Skeletal muscle tissue (tissue), 4 donors: ENCODE results near the gene RTN4RL1. TPM values are rescaled to one million over a fixed set of nuclear protein-coding genes. Genes with fewer than 3 reads are reported as not detected.

Experiments
- H3K27ac ChIP-seq: one replicate; pipeline ENCODE4 v1.7.0; 2013; ENCODE audit warnings: mild to moderate bottlenecking, low read depth, low read length, inconsistent platforms
- H3K27me3 ChIP-seq, 3 donors: one replicate each; pipeline ENCODE4 v1.7.0; 2013; ENCODE audit warnings: low read length in 3 of 3; ENCODE audit not compliant: control insufficient read depth in 3 of 3, insufficient read depth in 3 of 3
- H3K36me3 ChIP-seq, 3 donors: one replicate each; pipeline ENCODE4 v1.7.0; 2013; ENCODE audit warnings: low read length in 3 of 3; ENCODE audit not compliant: control insufficient read depth in 3 of 3, insufficient read depth in 3 of 3
- H3K4me1 ChIP-seq, 3 donors: one replicate each; pipeline ENCODE4 v1.7.0; 2013; ENCODE audit warnings: low read length in 3 of 3, mild to moderate bottlenecking in 3 of 3; ENCODE audit not compliant: control insufficient read depth in 3 of 3, insufficient read depth in 3 of 3
- H3K4me3 ChIP-seq, 3 donors: one replicate each; pipeline ENCODE4 v1.7.0; 2013; ENCODE audit warnings: low read length in 3 of 3
- H3K9ac ChIP-seq, 3 donors: one replicate each; pipeline ENCODE4 v1.7.0; 2013; ENCODE audit warnings: low read length in 3 of 3, mild to moderate bottlenecking in 3 of 3, moderate library complexity in 2 of 3, low read depth in 1 of 3
- H3K9me3 ChIP-seq, 3 donors: one replicate each; pipeline ENCODE4 v1.7.0; 2013; ENCODE audit warnings: low read length in 3 of 3; ENCODE audit not compliant: control insufficient read depth in 3 of 3
- total RNA-seq: library from RNA; depleted of rRNA; stranded (reverse); fragments of >200 nt; gene quantifications from one replicate; pipeline ENCODE4 v1.2.3, GENCODE V29; 2014
- donor health status: Osteomylitis.

The RTN4RL1 gene
- total RNA-seq, 1 donor from 2014 or later, result 1.0 TPM

DNA sequence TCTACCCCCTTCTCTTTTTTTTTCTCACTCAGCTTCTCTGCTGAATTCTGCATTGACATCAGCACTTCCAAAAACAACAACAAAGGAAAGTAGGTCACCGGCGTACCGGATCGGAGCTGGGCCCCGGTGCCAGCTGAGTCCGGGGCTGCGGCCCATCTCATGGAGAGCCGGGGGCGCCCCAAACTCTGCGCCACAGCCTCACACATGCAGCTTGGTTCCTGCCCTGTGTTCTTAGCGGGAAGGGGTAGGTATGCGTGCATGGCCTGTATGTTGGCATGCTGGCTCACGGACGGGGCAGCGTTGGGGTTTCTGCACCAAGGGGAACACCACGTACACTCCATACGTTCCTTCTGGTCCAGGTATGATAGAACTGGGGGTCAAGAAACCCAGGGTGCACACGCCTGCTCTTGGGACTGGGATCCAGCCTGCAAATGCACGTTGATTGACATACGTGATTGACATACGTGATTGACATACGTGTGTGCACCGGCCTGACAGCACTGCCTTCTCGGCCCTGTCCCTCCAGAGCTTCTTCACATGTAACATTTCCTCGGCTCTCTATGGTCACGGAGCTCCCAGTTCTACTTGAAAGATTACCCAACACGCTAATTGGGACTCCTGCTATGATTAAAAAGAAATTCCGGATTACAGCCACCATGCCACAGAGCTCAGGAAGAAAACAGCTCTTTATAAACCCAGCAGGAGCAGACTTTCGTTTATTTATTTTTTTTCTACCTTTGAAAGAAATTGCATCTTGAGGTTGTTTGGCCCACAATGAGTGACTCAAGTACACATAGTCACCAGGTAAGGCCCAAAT, 106.6 kb downstream of the RTN4RL1 start:
- H3K9me3 ChIP-seq, result no peaks in the 10 kb centered on the region
- H3K4me1 ChIP-seq, result peaks cover 0 to 6% (median 4%) of the 10 kb centered on the region in 3 donors
- H3K4me3 ChIP-seq, result no peak overlapping the region
- no peaks in the 10 kb centered on the region for H3K36me3 ChIP-seq
- H3K27me3 ChIP-seq, result peaks cover 4 to 13% (median 4%) of the 10 kb centered on the region in 3 donors
- H3K27ac ChIP-seq, result no peak overlapping the region
- no peak overlapping the region for H3K9ac ChIP-seq

DNA sequence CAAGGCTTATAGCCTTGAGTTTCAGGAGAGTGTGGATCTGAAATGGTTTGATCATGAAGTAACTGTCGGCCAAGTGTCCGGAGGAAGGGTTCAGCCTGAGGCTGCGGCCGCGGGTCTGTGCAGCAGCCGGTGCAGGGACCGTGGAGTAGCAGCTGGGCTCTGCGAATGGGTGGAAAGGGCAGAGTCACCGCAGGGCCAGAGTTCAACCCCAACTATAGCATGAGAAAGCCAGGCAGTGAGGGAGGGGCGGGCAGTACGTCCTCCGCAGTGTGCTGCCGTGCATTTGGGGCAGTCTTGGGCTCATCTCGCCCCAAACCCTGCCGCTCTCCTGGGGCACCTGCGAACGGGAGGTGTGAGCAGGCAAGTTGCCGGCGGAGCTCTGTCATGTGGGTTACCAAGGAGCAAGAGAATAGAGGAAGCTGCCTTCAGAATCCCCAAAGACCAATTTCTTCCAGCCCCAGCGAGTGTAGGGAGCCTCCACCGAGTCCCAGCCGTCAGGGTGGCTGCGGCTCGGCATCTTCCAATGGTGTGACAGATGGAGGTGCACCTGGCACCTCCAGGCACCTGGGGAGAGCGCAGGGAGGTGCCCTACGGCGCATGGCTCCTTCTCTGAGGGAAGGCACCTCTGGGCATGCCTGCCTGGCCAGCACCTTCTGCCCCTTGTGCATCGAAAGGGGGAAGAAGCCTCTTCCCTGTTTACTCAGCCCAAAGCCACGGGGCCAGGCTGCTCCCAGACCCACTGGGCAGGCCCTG, 108.0 kb downstream of the RTN4RL1 start:
- no peak overlapping the region for H3K27ac ChIP-seq

DNA sequence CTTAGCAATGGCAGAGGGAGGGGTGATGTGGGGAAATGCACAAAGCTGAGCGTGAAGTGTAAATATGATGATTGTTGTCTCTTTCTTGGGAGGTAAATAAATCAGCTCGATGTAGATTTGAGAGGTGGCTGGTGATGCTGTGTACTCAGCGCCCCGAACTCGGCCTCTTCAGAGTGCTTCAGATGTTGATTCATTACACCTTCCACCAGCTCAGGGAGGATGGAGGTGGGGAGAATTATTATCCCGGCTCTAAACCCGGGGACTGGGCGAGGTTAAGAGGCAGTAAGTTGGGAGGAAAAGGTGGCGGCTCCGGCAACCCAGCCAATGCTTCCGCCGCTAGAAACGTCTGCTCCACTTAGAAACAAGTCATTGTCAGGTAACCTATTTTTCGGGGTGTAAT, 108.8 kb downstream of the RTN4RL1 start:
- H3K9ac ChIP-seq, result no peak overlapping the region
- H3K36me3 ChIP-seq, result no peaks in the 10 kb centered on the region
- no peaks in the 10 kb centered on the region for H3K9me3 ChIP-seq
- H3K4me1 ChIP-seq, result peaks cover 0 to 6% (median 4%) of the 10 kb centered on the region in 3 donors
- no peak overlapping the region for H3K4me3 ChIP-seq
- no peak overlapping the region for H3K27ac ChIP-seq
- peaks cover 8 to 32% (median 23%) of the 10 kb centered on the region in 3 donors for H3K27me3 ChIP-seq

More for the DNA sequence above, 108.0 kb downstream of the RTN4RL1 start:
- H3K27me3 ChIP-seq, result peaks cover 8 to 24% (median 15%) of the 10 kb centered on the region in 3 donors
- no peak overlapping the region for H3K9ac ChIP-seq
- no peaks in the 10 kb centered on the region for H3K36me3 ChIP-seq
- H3K9me3 ChIP-seq, result no peaks in the 10 kb centered on the region
- H3K4me3 ChIP-seq, result no peak overlapping the region
- peaks cover 0 to 6% (median 4%) of the 10 kb centered on the region in 3 donors for H3K4me1 ChIP-seq

DNA sequence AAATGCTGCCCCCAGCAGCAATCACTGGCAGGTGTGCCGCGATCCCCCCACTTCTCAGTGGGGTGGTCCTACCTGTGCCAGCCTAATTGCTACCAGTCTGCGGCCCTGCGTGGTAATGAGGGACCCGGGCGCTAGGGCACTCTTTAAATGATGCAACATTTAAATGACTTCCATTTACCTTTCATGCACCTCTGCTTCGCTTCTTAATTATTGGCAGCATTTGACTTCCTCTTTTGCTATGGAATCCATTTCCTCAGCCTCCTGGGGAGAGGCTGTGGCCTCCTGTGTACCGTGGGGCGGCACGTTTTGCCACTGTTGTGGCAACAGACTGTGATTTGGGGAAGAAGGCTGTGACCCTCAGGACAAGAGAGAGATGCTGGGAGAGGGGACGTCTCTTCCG, 109.2 kb downstream of the RTN4RL1 start:
- Histone ChIP-seq H3K4me3 (no peak overlapping the region), H3K27me3 (peaks cover 8 to 35% (median 23%) of the 10 kb centered on the region in 3 donors), H3K4me1 (peaks cover 0 to 4% (median 3%) of the 10 kb centered on the region in 3 donors), H3K27ac (no peak overlapping the region), H3K36me3 (no peaks in the 10 kb centered on the region), H3K9me3 (no peaks in the 10 kb centered on the region), H3K9ac (no peak overlapping the region)

DNA sequence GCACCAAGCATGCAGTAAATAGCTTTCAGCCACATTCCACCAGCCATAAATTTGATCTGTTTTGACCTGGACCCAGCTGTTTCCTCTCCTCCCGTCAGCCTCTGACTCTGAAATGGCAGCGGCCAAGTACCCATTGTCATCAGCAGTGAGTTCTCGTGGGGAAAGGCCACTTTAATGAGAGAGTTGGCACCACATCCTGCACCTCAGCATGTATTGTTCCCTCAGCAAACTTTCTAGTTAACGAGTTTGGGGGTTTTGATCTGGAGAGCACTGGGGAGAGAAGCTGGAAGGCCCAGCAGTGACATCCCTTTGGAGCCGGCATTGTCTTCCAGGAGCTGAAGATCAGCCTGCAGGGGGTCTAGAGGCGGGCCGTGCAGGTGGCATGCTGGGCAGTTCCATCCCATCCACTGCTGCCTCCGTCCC, 110.5 kb downstream of the RTN4RL1 start:
- no peaks in the 10 kb centered on the region for H3K9me3 ChIP-seq
- H3K4me1 ChIP-seq, result no peaks in the 10 kb centered on the region
- peaks cover 8 to 35% (median 23%) of the 10 kb centered on the region in 3 donors for H3K27me3 ChIP-seq
- no peak overlapping the region for H3K4me3 ChIP-seq
- H3K27ac ChIP-seq, result no peak overlapping the region
- H3K36me3 ChIP-seq, result no peaks in the 10 kb centered on the region
- no peak overlapping the region for H3K9ac ChIP-seq

DNA sequence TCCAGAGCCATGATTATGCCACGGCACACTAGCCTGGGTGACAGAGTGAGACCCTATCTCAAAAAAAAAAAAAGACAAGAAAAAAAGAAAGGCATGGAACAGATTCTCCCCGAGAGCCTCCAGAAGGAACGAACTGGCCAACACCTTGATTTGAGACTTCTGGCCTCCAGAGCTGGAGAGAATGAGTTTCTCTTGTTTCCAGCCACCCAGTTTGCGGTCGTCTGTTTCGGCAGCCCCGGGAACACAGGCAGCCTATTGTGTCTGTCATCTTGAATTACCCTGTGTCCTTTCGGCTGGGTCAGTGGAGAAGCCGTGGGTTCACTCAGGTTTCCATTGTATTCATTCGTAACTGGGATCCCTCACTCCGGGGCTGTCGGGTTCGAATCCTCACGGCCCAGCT, 111.4 kb downstream of the RTN4RL1 start:
- no peaks in the 10 kb centered on the region for H3K9me3 ChIP-seq
- H3K9ac ChIP-seq, result no peak overlapping the region
- H3K27ac ChIP-seq, result no peak overlapping the region
- no peaks in the 10 kb centered on the region for H3K36me3 ChIP-seq
- H3K27me3 ChIP-seq, result peaks cover 8 to 35% (median 23%) of the 10 kb centered on the region in 3 donors
- no peak overlapping the region for H3K4me3 ChIP-seq
- peaks cover under 1 to 4% (median under 1%) of the 10 kb centered on the region in 3 donors for H3K4me1 ChIP-seq

DNA sequence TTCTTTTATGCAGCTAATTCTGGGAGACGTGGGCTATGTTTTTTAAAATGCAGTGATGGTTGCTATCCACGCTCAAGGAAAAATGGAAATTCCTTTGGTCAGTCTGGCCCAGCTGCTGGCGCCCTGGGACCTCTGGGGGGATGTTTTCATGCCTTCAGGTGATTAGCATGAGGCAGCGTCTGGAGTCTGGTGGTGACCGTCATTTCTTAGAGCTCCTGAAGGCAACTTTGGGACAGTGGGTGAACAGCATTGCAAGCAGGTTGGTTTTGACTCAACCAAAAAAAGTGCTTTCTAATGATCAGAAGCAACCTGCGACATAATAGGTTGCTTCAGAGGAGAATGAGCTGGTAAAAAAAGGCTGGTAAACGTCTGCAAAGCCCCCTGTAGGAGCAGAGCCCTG, 113.0 kb downstream of the RTN4RL1 start:
- Histone ChIP-seq H3K4me1 (peaks cover 16 to 20% (median 16%) of the 10 kb centered on the region in 3 donors), H3K27me3 (peaks cover 21 to 46% (median 26%) of the 10 kb centered on the region in 3 donors), H3K9ac (no peak overlapping the region), H3K4me3 (no peak overlapping the region), H3K27ac (no peak overlapping the region), H3K36me3 (no peaks in the 10 kb centered on the region), H3K9me3 (no peaks in the 10 kb centered on the region)

DNA sequence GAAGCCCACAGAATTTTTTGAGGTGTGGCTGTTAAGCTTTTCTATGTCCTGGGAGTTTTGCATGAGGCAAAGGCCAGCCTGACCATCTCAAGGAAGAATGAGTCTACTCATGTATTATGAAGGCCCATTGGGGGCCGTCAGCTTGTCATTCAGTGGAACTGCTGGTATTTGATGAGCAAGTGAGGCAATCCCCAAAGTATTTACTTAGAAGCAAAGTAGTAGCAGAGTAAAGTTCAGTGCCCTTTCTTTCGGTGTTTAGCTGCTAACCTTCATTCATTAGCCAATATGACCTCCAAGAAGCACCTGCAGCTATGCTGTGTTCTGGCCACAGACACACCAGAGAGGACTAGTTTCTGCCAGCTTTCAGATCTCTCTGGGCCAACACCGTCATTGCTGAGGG, 115.1 kb downstream of the RTN4RL1 start:
- H3K36me3 ChIP-seq, result no peaks in the 10 kb centered on the region
- H3K9ac ChIP-seq, result no peak overlapping the region
- H3K27ac ChIP-seq, result no peak overlapping the region
- peaks cover 22 to 49% (median 29%) of the 10 kb centered on the region in 3 donors for H3K27me3 ChIP-seq
- H3K4me3 ChIP-seq, result no peak overlapping the region
- peaks cover 24 to 31% (median 29%) of the 10 kb centered on the region in 3 donors for H3K4me1 ChIP-seq
- no peaks in the 10 kb centered on the region for H3K9me3 ChIP-seq

DNA sequence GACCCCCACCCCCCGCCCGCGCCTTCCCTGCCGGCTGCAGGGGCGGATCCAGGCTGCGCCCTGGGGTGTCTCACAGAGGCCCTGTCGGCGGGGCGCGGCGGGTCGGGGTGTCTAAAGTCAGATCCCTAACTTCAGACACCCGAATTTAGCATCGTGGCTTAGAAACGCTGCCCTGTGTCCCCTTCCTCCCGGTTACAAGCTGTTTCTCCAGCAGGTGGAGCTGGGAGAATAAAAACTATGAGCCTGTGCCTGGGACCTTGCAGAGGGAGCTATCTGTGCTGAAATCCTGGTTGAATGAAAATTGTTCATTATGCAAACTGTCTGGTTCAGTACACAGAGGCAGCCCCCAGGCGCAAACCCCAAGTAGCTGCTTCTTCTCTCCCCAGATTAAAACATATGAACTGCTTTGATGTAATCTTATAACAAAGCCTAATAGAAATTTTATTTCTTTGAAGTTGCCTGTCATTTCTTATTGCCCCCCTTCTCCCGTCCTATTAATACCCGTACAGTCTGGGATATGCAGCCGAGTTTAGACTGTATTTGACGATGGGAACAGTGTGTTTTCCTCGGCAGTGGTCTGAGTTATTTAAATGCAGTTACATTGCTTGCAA, 116.3 kb downstream of the RTN4RL1 start:
- H3K4me1 ChIP-seq, result peaks cover 30 to 43% (median 37%) of the 10 kb centered on the region in 3 donors
- H3K36me3 ChIP-seq, result no peaks in the 10 kb centered on the region
- H3K27ac ChIP-seq, result no peak overlapping the region
- H3K9ac ChIP-seq, result peak overlapping the region in 2 of 3 donors; percentile 45 to 76
- no peaks in the 10 kb centered on the region for H3K9me3 ChIP-seq
- H3K4me3 ChIP-seq, result peak overlapping the region; percentile 56 to 66 (median 58)
- peaks cover 20 to 48% (median 27%) of the 10 kb centered on the region in 3 donors for H3K27me3 ChIP-seq
